Bone marrow (tissue), 2 donors: ENCODE results near the gene KRTAP5-9.
A peak's percentile ranks its signal among the peaks of the same experiment; 100 is the strongest.
"Not testable (repeated sequence)": the region's sequence is repeated elsewhere in the genome, so short reads cannot be mapped to it uniquely, and the experiment has no call there.

Source experiments
- DNase-seq, 2 donors: peaks; one replicate each; lab custom pipeline; 2025; lab: John Stamatoyannopoulos, UW

Gene KRTAP5-9

DNA sequence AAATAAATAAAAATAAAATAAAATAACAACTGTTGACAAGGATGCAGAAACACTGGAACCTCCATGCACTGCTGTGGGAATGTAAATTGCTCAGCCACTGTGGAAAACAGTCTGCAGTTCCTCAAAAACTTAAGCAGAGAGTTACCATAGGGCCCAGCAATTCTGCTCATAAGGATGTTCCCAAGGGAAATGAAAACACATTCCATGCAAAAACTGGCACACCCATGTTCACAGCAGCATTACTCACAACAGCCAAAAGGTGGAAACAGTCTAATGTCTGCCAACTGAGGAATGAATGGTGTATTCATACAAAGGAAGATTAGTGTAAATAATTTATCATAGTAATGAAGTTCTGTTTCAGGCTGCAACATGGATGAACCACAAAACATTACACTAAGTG is 13.9 kb downstream of the KRTAP5-9 start:
- no peak for DNase-seq

DNA sequence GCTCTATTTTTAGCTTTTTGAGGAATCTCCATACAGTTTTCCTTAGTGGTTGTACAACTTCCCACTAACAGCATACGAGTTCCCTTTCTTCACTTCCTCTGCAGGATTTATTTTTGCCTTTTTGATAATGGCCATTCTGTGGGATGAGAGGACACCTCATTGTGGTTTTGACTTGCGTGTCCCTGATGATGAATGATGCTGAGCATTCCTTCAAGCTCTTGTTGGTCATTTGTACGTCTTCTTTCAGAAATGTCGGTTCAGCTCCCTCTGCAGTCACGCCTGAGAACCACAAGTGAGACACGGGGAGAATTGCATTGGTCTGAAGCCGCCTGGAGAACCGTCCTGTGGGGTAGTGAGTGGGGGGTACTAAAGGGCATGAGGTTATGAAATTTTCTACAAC is 15.2 kb downstream of the KRTAP5-9 start:
- DNase-seq: peak in 1 of 2 donors; percentile 32

- no peak for DNase-seq
These were observed 16.2 kb downstream of the KRTAP5-9 start for GRCh38 chr11:71564430-71564829.

DNA sequence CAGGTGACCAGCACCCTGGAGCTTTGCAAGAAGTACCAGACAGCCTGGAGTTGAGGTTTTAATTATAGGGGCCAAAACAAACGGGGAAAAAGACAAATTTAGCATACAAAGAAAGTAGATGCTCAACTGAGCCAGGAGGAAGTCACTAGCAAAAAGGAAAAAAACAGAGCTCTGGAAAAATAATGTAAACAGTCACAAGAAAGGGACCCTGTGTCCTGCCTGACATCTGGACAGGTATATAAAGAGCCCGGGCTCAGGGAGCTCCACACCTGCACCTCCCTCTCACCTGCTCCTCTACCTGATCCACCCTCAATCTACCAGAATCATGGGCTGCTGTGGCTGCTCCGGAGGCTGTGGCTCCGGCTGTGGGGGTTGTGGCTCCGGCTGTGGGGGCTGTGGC is 17.0 kb downstream of the KRTAP5-9 start, which contains the start of gene KRTAP5-10:
Gene KRTAP5-10, plus strand, starts transcription at position 301 of the 400 bp plus-strand sequence. Its CDS starts 25 bp downstream, at position 326.
- DNase-seq: no peak

DNA sequence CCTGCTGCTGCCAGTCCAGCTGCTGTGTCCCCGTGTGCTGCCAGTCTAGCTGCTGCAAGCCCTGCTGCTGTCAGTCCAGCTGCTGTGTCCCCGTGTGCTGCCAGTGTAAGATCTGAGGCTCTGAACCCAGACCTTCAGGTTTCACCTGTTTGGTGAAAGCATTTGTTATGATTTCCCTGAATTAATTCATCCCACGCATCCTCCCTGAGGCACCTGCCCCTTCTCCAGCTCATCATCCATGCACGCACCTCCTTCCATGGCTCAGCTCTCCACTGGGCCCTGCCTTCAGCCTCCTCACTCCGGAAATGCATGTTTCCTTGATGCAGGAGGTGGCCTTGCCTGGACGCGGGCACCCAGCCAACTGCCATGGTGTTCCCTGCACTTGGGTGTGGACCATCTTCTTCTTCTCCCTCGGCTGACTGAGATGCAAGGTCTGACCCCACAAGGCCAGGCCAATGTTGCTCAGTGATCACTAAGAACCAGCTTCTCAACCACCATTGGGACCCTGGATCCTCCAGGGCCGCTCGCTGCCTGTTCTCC is 17.9 kb downstream of the KRTAP5-9 start:
- DNase-seq: no peak

DNA sequence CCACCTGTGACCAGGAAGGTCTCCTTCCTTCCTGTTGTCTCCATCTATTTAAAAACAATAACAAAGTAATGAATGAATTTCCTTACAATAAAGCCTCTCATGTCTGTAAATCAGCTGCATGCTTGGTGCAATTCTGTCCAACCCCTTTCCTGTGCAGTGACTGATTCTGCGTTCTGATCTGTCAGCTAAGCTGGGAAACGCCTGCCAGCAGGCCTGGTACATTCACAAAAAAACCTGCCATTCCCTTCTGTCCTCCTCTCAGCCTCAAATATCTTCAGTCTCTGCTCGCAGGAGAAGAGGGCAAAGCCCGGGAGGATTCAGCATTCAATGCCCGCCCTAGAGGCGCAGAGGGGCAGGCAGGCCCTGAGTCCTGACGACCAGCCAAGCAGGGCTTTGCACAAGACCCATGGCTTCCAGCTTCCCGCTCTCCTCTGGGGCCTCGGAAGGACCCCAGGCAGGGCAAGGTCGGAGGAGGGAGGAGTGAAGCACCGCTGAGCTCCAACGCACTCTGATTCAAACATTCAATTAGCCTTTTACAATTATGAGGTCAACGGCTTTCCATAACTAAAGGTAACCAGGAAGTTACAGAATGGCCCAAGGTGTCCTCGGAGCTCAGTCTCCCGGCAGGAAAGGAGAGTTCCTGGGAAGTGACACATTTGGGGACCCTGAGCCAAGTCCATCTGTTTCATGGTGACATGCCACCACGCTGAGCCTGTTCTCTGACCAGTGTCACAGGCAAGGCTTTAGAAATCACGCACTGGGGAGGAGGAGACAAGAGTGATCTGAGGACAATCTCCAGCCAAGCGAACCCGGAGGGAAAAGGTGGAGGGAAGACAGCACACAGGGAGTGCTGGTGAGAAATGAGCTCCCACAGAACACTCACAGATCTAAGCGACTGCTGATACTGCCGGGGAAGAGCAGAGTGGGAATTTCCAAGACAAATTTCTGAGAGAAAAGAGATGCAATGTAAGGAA is 18.7 kb downstream of the KRTAP5-9 start:
- DNase-seq: not testable (repeated sequence)

DNA sequence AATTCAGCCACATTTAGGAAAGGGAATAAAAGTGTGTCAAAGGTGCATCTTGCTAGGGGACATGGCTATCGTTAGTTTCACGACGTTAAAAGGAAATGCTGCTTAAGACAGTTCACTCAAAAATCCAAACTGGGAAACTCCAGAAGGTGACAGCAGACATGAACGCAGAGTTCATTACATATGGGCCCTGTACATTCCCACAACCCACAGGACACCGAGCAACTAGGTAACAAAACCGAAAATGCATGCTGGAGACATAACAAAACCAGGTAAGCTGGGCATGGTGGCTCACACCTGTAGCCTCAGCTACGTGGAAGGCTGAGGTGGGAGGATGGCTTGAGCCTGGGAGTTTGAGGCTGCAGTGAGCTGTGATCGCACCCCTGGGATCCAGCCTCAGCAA is 19.4 kb downstream of the KRTAP5-9 start:
- not testable (repeated sequence) for DNase-seq

GRCh38 chr11:71568704-71569349 is 20.6 kb downstream of the KRTAP5-9 start:
- no peak for DNase-seq

- DNase-seq: not testable (repeated sequence)
These were observed 23.1 kb downstream of the KRTAP5-9 start for GRCh38 chr11:71571101-71571850.

- DNase-seq: no peak
These were observed 24.6 kb downstream of the KRTAP5-9 start for GRCh38 chr11:71572811-71573210.

DNA sequence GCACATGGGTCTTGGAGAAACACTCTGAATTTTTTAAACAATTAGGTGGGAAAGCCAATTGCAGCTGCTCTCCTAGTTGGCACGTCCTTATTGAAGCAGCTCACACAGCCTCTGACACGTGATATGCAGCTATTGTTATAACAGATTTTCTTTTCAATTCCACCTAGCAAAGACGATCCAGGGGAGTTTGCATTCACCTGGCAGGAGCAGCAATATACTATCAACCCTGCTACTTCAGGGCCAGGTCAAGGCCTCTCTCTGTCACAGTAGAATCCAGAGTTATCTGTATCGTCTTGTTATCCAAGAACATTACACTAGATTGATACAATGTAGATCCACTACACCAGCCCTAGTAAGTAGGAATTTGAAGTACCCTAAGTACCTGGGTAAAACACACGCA is 26.2 kb downstream of the KRTAP5-9 start:
- no peak for DNase-seq

DNA sequence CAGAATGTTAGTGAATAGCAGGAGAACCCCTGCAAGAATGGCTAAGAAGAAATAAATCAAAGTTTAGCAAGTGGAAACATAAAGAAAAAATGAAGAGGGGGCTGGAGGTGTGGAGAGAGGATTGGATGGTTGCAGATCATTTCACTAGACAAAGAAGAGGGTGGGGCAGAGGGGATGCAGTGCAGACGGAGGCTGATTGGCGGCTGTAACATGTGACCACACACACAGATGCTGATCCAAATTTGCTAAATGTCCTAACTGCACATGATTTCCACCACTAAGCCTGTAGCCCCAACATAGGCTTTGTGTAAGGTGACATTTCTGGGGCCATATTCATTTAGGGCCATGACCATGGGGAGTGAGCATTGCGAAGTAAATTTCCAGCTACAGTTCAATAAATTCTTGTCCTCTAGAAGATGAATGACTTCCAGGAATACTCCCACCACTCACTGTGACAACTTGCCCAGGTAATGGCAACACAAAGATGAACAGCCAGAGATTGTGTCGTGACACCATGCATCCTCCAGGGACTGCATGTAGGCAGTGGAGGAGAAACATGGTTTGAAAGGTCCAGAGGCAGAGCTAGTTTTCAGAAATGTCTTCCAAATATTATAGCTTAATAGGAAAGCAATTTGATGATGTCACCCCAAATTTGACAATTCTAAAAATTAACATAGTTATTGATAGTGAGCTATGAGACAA is 27.7 kb downstream of the KRTAP5-9 start:
- DNase-seq: no peak

- not testable (repeated sequence) for DNase-seq
These were observed 28.7 kb downstream of the KRTAP5-9 start for GRCh38 chr11:71576688-71577465.

DNA sequence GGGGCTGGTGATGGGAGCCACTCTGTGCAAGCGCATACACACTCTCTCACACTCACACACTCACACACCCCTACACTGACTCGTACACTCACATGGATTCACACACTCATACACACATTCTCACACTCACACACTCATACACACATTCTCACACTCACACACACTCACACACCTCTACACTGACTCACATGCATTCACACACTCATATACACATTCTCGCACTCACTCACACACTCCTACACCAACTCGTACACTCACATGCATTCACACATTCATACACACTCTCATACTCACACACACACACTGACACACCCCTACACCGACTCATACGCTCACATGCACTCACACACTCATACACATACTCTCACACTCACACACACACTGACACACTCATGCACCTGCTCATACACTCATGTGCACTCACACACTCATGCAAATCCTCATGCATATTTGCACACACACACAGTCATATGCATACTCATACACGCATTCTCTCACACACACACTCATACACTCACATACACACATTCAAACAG is 29.3 kb downstream of the KRTAP5-9 start:
- no peak for DNase-seq

DNA sequence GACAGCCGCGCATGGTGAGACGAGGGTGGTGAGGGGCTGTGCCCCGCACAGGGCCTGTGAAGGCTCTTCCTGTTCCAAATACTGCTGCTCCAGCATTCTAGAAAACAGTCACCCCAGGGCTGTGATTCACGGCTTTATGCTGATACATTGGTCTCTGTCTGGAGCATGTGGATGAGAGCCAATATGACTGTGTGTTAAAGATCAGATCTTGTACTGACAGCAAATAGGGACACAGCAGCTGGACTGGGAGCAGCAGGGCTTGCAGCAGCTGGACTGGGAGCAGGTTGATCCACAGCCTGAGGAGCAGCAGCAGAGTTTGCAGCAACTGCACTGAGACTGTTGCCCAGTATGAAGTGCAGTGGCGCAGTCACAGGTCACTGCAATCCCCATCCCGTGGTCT is 31.3 kb downstream of the KRTAP5-9 start:
- not testable (repeated sequence) for DNase-seq

DNA sequence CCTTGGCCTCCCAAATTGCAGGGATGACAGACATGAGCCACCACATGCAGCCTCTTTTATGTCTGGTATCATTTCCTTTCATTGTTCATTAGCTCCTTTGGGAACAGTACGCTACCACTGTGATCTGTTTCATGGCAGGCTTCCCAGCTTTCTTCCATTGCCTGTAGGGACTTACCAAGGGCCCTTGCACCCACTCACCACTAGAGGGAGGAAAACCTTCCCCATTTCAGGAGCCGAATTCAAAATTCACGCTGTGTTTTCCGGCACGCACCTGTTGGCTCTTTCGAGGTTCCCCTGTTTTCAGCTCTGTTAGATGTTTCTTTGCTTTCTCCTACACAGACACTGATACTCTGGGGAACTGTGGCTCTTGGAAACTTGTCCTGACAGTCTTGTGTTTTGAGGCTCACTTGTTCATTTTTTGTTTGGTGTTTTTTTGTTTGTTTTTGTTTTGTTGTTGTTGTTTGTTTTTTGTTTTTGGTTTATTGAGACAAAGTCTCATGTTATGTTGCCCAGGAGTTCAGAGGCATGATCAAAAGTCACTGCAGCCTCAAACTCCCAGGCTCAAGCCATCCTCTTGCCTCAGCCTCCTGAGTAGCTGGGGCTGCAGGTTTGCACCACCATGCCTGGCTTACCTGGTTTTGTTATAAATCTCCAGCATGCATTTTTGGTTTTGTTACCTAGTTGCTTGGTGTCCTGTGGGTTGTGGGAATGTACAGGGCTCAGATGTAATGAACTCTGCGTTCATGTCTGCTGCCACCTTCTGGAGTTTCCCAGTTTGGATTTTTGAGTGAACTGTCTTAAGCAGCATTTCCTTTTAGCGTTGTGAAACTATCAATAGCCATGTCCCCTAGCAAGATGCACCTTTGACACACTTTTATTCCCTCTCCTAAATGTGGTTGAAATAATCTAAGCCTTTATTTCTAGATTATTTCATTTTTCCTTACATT is 32.1 kb downstream of the KRTAP5-9 start:
- DNase-seq: no peak

- DNase-seq: no peak
These were observed 33.6 kb downstream of the KRTAP5-9 start for GRCh38 chr11:71581826-71582225.

- no peak for DNase-seq
These were observed 34.2 kb downstream of the KRTAP5-9 start, which contains the start of gene KRTAP5-11 for GRCh38 chr11:71582309-71582895. KRTAP5-11 (minus strand) TSS chr11:71582875; CDS start chr11:71582837, 38 bp downstream.

GRCh38 chr11:71582969-71583368 is 34.7 kb downstream of the KRTAP5-9 start:
- not testable (repeated sequence) for DNase-seq
